Neural cell (in vitro differentiated cells): ENCODE data around the gene XIAP. TPM values are rescaled to one million over a fixed set of nuclear protein-coding genes. Genes with fewer than 3 reads are reported as not detected.
A peak's percentile ranks its signal among the peaks of the same experiment; 100 is the strongest.

ENCODE experiments used
- H2AFZ ChIP-seq: fragments of 200-600, 300-800 bp; sonication (generic), shearing (Covaris generic); 2 replicates; pipeline ENCODE4 v1.6.0; 2014; ENCODE audit warnings: low read depth, mild to moderate bottlenecking, antibody characterized with exemption, low read length, moderate library complexity
- H3F3A ChIP-seq: fragments of 200-600 bp; shearing (Covaris generic); 2 replicates; pipeline ENCODE4 v1.6.1; 2016; ENCODE audit warnings: mild to moderate bottlenecking, moderate library complexity, mixed read lengths, antibody characterized with exemption, low read length; ENCODE audit not compliant: insufficient read depth, poor library complexity, severe bottlenecking
- H3K27ac ChIP-seq: fragments of 200-600, 300-800 bp; sonication (generic), shearing (Covaris generic); 2 replicates; pipeline ENCODE4 v1.5.1; 2014; ENCODE audit warnings: mild to moderate bottlenecking, low read length, moderate library complexity
- H3K27me3 ChIP-seq: fragments of 300-800, 200-600 bp; sonication (generic), shearing (Covaris generic); 2 replicates; pipeline ENCODE4 v1.6.0; 2014; ENCODE audit warnings: mild to moderate bottlenecking, low read depth, low read length, moderate library complexity; ENCODE audit not compliant: insufficient read depth
- H3K36me3 ChIP-seq: fragments of 300-800, 200-600 bp; sonication (generic), shearing (Covaris generic); 2 replicates; pipeline ENCODE4 v1.5.1; 2014; ENCODE audit warnings: mild to moderate bottlenecking, antibody characterized with exemption, low read length, moderate library complexity; ENCODE audit not compliant: insufficient read depth
- H3K4me2 ChIP-seq: fragments of 300-800, 200-600 bp; sonication (generic), shearing (Covaris generic); 2 replicates; pipeline ENCODE4 v1.6.0; 2014; ENCODE audit warnings: mild to moderate bottlenecking, low read length
- H3K4me3 ChIP-seq: fragments of 300-800, 200-600 bp; sonication (generic), shearing (Covaris generic); 2 replicates; pipeline ENCODE4 v1.5.1; 2014; ENCODE audit warnings: mild to moderate bottlenecking, low read length, moderate library complexity
- H3K79me2 ChIP-seq: fragments of 200-600 bp; shearing (Covaris generic); replicated peaks from 2 replicates; pipeline ENCODE4 v1.6.0; 2014; ENCODE audit warnings: mild to moderate bottlenecking, low read length, moderate library complexity; ENCODE audit not compliant: insufficient read depth
- H3K9ac ChIP-seq: fragments of 300-800, 200-600 bp; sonication (generic), shearing (Covaris generic); 2 replicates; pipeline ENCODE4 v1.6.1; 2016; ENCODE audit warnings: mild to moderate bottlenecking, low read length, mixed read lengths
- H3K9me2 ChIP-seq: fragments of 200-600 bp; shearing (Covaris generic); 2 replicates; pipeline ENCODE4 v1.6.1; 2016; ENCODE audit warnings: mild to moderate bottlenecking, low read length, mixed read lengths; ENCODE audit not compliant: insufficient read depth
- H3K9me3 ChIP-seq: fragments of 200-600, 300-800 bp; sonication (generic), shearing (Covaris generic); 2 replicates; pipeline ENCODE4 v1.6.1; 2016; ENCODE audit warnings: mild to moderate bottlenecking, mixed run types, low read length, moderate library complexity, mixed read lengths
- H4K20me1 ChIP-seq: fragments of 200-600 bp; shearing (Covaris generic); 2 replicates; pipeline ENCODE4 v1.6.1; 2016; ENCODE audit warnings: mild to moderate bottlenecking, mixed run types; ENCODE audit not compliant: insufficient read depth
- CTCF ChIP-seq: fragments of 450-650 bp; IDR thresholded peaks from 2 replicates; pipeline ENCODE4 v1.5.1; 2014; ENCODE audit warnings: antibody characterized with exemption, mild to moderate bottlenecking, moderate library complexity; ENCODE audit not compliant: poor library complexity, severe bottlenecking
- EP300 ChIP-seq: fragments of 450-650 bp; conservative IDR thresholded peaks from 2 replicates; pipeline ENCODE4 v1.6.1; 2014; ENCODE audit warnings: antibody characterized with exemption, mild to moderate bottlenecking, moderate library complexity; ENCODE audit not compliant: poor library complexity, severe bottlenecking
- EZH2 ChIP-seq: fragments of 200-600, 300-800 bp; shearing (Covaris generic), sonication (generic); IDR thresholded peaks from 2 replicates; pipeline ENCODE4 v1.6.1; 2014; ENCODE audit warnings: antibody characterized with exemption, low read length, borderline replicate concordance, mild to moderate bottlenecking; ENCODE audit not compliant: insufficient read depth, poor library complexity, severe bottlenecking
- MXI1 ChIP-seq: fragments of 450-650 bp; conservative IDR thresholded peaks from 2 replicates; pipeline ENCODE4 v1.6.1; 2014; ENCODE audit warnings: antibody characterized with exemption, mild to moderate bottlenecking; ENCODE audit not compliant: poor library complexity, severe bottlenecking
- POLR2AphosphoS5 ChIP-seq: IDR thresholded peaks from 2 replicates; pipeline ENCODE4 v1.6.1; 2012
- RAD21 ChIP-seq: fragments of 450-650 bp; conservative IDR thresholded peaks from 2 replicates; pipeline ENCODE4 v1.6.1; 2014; ENCODE audit warnings: antibody characterized with exemption, mild to moderate bottlenecking, moderate library complexity
- REST ChIP-seq: IDR thresholded peaks from 2 replicates; pipeline ENCODE4 v1.6.1; 2012; ENCODE audit warnings: borderline replicate concordance
- SMC3 ChIP-seq: fragments of 450-650 bp; conservative IDR thresholded peaks from 2 replicates; pipeline ENCODE4 v1.6.1; 2014; ENCODE audit warnings: antibody characterized with exemption, mild to moderate bottlenecking, moderate library complexity; ENCODE audit not compliant: poor library complexity
- TAF1 ChIP-seq: IDR thresholded peaks from 2 replicates; pipeline ENCODE4 v1.6.1; 2012; ENCODE audit warnings: low read depth
- polyA plus RNA-seq: library from polyadenylated mRNA; depleted of rRNA; stranded (reverse); fragments of >200 nt; gene quantifications from 2 replicates; pipeline ENCODE4 v1.2.3, GENCODE V29; 2014

XIAP gene
- polyA plus RNA-seq, 1 donor from 2014 or later, result 26.6 TPM

GRCh38 chrX:123960956-123961267, 101.1 kb downstream of the XIAP start:
- Histone ChIP-seq H4K20me1 (no peaks in the 10 kb centered on the region), H3K79me2 (peaks cover 22% of the 10 kb centered on the region), H3K27me3 (no peaks in the 10 kb centered on the region), H3K36me3 (no peaks in the 10 kb centered on the region), H3F3A (no peaks in the 10 kb centered on the region), H3K9me3 (no peaks in the 10 kb centered on the region), H3K4me3 (peak overlapping the region; percentile 74), H3K9me2 (no peaks in the 10 kb centered on the region), H3K27ac (peak overlapping the region; percentile 93), H2AFZ (peak overlapping the region; percentile 76), H3K4me2 (no peak overlapping the region), H3K9ac (peak overlapping the region; percentile 89)
- TF ChIP-seq TAF1 (no peak), SMC3 (no peak), RAD21 (no peak), CTCF (no peak), EZH2 (no peak), POLR2AphosphoS5 (no peak), EP300 (no peak), REST (no peak)

- peak within 1 kb of the TSS; percentile 74 for H3K4me3 ChIP-seq
- H2AFZ ChIP-seq, result peak within 1 kb of the TSS; percentile 76
- no peaks in the 10 kb centered on the region for H3K36me3 ChIP-seq
- H3K9me3 ChIP-seq, result no peaks in the 10 kb centered on the region
- no peaks in the 10 kb centered on the region for H3K9me2 ChIP-seq
- no peaks in the 10 kb centered on the region for H3F3A ChIP-seq
- no peaks in the 10 kb centered on the region for H4K20me1 ChIP-seq
- TF ChIP-seq MXI1 (peak; percentile 41), TAF1 (peak; percentile 33), SMC3 (no peak), RAD21 (no peak), POLR2AphosphoS5 (peak; percentile 10), REST (peak; percentile 61), EZH2 (no peak)
- H3K27ac ChIP-seq, result peak within 1 kb of the TSS; percentile 93
- H3K4me2 ChIP-seq, result peak within 1 kb of the TSS; percentile 27
- peaks cover 27% of the 10 kb centered on the region for H3K79me2 ChIP-seq
- no peaks in the 10 kb centered on the region for H3K27me3 ChIP-seq
- peak within 1 kb of the TSS; percentile 89 for H3K9ac ChIP-seq
Measured at GRCh38 chrX:123961268-123962005, 101.6 kb downstream of the XIAP start, which contains the start of gene STAG2. Gene STAG2, plus strand, starts transcription at chrX:123961706. Its CDS starts 60,922 bp downstream, at chrX:124022628.
